H9 (cell line): ENCODE measurements around the gene ZNF425. TPM values are rescaled to one million over a fixed set of nuclear protein-coding genes. Genes with fewer than 3 reads are reported as not detected.

Experiments used
- DNase-seq: peaks from one replicate; pipeline ENCODE4 v3.0.0-alpha.2; 2017
- H2AFZ ChIP-seq: one replicate; pipeline ENCODE4 v1.6.1; 2013; ENCODE audit warnings: mild to moderate bottlenecking, low read length, control low read depth, moderate library complexity
- H2AK5ac ChIP-seq: 2 replicates; pipeline ENCODE4 v1.6.1; 2013; ENCODE audit warnings: low read length, control low read depth, mixed read lengths; ENCODE audit not compliant: insufficient read length
- H2BK120ac ChIP-seq: one replicate; pipeline ENCODE4 v1.6.1; 2013; ENCODE audit warnings: low read depth, mild to moderate bottlenecking, low read length, control low read depth, inconsistent platforms; ENCODE audit not compliant: poor library complexity, severe bottlenecking
- H2BK12ac ChIP-seq: 2 replicates; pipeline ENCODE4 v1.6.1; 2013; ENCODE audit warnings: low read length, control low read depth, mixed read lengths, low read depth; ENCODE audit not compliant: insufficient read length
- H2BK15ac ChIP-seq: 2 replicates; pipeline ENCODE4 v1.6.1; 2013; ENCODE audit warnings: low read depth, low read length, control low read depth
- H2BK20ac ChIP-seq: one replicate; pipeline ENCODE4 v1.6.1; 2013; ENCODE audit warnings: low read depth, mild to moderate bottlenecking, low read length, control low read depth, inconsistent platforms; ENCODE audit not compliant: poor library complexity, severe bottlenecking
- H2BK5ac ChIP-seq: 2 replicates; pipeline ENCODE4 v1.6.1; 2013; ENCODE audit warnings: low read length, control low read depth, mixed read lengths; ENCODE audit not compliant: insufficient read length
- H3K14ac ChIP-seq: 2 replicates; pipeline ENCODE4 v1.6.1; 2013; ENCODE audit warnings: low read length, control low read depth; ENCODE audit not compliant: insufficient read depth
- H3K18ac ChIP-seq: 2 replicates; pipeline ENCODE4 v1.6.1; 2013; ENCODE audit warnings: low read depth, mild to moderate bottlenecking, mixed read lengths, low read length, control low read depth; ENCODE audit not compliant: insufficient read length
- H3K23ac ChIP-seq: 2 replicates; pipeline ENCODE4 v1.6.1; 2013; ENCODE audit warnings: low read length, control low read depth, mixed read lengths, low read depth; ENCODE audit not compliant: insufficient read length
- H3K23me2 ChIP-seq: 2 replicates; pipeline ENCODE4 v1.6.1; 2013; ENCODE audit warnings: low read depth, mild to moderate bottlenecking, mixed read lengths, low read length, control low read depth; ENCODE audit not compliant: insufficient read length, poor library complexity, severe bottlenecking
- H3K27ac ChIP-seq: 2 replicates; pipeline ENCODE4 v1.5.1; 2013; ENCODE audit warnings: low read length, control low read depth, mixed read lengths, low read depth; ENCODE audit not compliant: insufficient read length
- H3K27me3 ChIP-seq: 2 replicates; pipeline ENCODE4 v1.6.1; 2013; ENCODE audit warnings: low read length, control low read depth, inconsistent platforms; ENCODE audit not compliant: insufficient read depth
- H3K4ac ChIP-seq: 2 replicates; pipeline ENCODE4 v1.6.1; 2013; ENCODE audit warnings: low read depth, mild to moderate bottlenecking, control low read depth, inconsistent platforms, low read length, moderate library complexity
- H3K4me1 ChIP-seq: 2 replicates; pipeline ENCODE4 v1.6.1; 2013; ENCODE audit warnings: low read length, control low read depth, inconsistent platforms; ENCODE audit not compliant: insufficient read depth
- H3K4me2 ChIP-seq: 2 replicates; pipeline ENCODE4 v1.6.1; 2013; ENCODE audit warnings: low read length, control low read depth, mixed read lengths; ENCODE audit not compliant: insufficient read length, insufficient read depth
- H3K56ac ChIP-seq: 2 replicates; pipeline ENCODE4 v1.6.1; 2013; ENCODE audit warnings: low read depth, mild to moderate bottlenecking, mixed read lengths, low read length, control low read depth; ENCODE audit not compliant: insufficient read length
- H3K79me1 ChIP-seq: 2 replicates; pipeline ENCODE4 v1.6.1; 2013; ENCODE audit warnings: low read depth, mild to moderate bottlenecking, moderate library complexity, low read length, control low read depth, inconsistent platforms; ENCODE audit not compliant: insufficient read depth, poor library complexity, severe bottlenecking
- H3K79me2 ChIP-seq: 2 replicates; pipeline ENCODE4 v1.6.1; 2013; ENCODE audit warnings: low read length, control low read depth, inconsistent platforms; ENCODE audit not compliant: insufficient read depth
- H3K9ac ChIP-seq: 2 replicates; pipeline ENCODE4 v1.6.1; 2013; ENCODE audit warnings: low read length, control low read depth, mixed read lengths; ENCODE audit not compliant: insufficient read length; ENCODE audit errors: extremely low read depth
- H3K9me3 ChIP-seq: one replicate; pipeline ENCODE4 v1.6.1; 2013; ENCODE audit warnings: low read depth, low read length, inconsistent platforms; ENCODE audit not compliant: control insufficient read depth
- H3T11ph ChIP-seq: one replicate; pipeline ENCODE4 v1.6.1; 2013; ENCODE audit warnings: mild to moderate bottlenecking, low read length, control low read depth, inconsistent platforms
- H4K20me1 ChIP-seq: one replicate; pipeline ENCODE4 v1.6.1; 2013; ENCODE audit not compliant: control insufficient read depth, insufficient read length, insufficient read depth
- H4K5ac ChIP-seq: 2 replicates; pipeline ENCODE4 v1.6.1; 2013; ENCODE audit warnings: low read depth, mild to moderate bottlenecking, mixed read lengths, low read length, control low read depth; ENCODE audit not compliant: insufficient read length
- H4K8ac ChIP-seq: replicated peaks from 2 replicates; pipeline ENCODE4 v1.6.1; 2013; ENCODE audit warnings: low read length, control low read depth, mixed read lengths, low read depth; ENCODE audit not compliant: insufficient read length
- H4K91ac ChIP-seq: 2 replicates; pipeline ENCODE4 v1.6.1; 2013; ENCODE audit warnings: low read depth, mild to moderate bottlenecking, moderate library complexity, mixed read lengths, low read length, control low read depth; ENCODE audit not compliant: insufficient read length
- H3K27ac Mint-ChIP-seq, 3 experiments: 2 replicates in 2 of 3; 3 replicates in 1 of 3; pipeline ENCODE4 v1.8.0; 2020 to 2021; ENCODE audit warnings: mixed read lengths in 3 of 3, mild to moderate bottlenecking in 1 of 3, moderate library complexity in 1 of 3
- H3K27me3 Mint-ChIP-seq: 2 replicates; pipeline ENCODE4 v1.8.0; 2021; ENCODE audit warnings: low read depth, mild to moderate bottlenecking, moderate library complexity, mixed read lengths
- H3K36me3 Mint-ChIP-seq, 3 experiments: 2 replicates in 2 of 3; 3 replicates in 1 of 3; pipeline ENCODE4 v1.8.0; 2020 to 2021; ENCODE audit warnings: low read depth in 3 of 3, mixed read lengths in 3 of 3; ENCODE audit not compliant: insufficient read depth in 1 of 3
- H3K4me1 Mint-ChIP-seq, 2 experiments: 2 replicates each; pipeline ENCODE4 v1.8.0; 2020; ENCODE audit warnings: mixed read lengths in 2 of 2
- H3K4me3 Mint-ChIP-seq, 2 experiments: 2 replicates in 1 of 2; 3 replicates in 1 of 2; pipeline ENCODE4 v1.8.0; 2020 to 2021; ENCODE audit warnings: mild to moderate bottlenecking in 2 of 2, mixed read lengths in 2 of 2, moderate library complexity in 1 of 2
- H3K9me3 Mint-ChIP-seq, 2 experiments: 2 replicates in 1 of 2; 3 replicates in 1 of 2; pipeline ENCODE4 v1.8.0; 2020; ENCODE audit warnings: mild to moderate bottlenecking in 2 of 2, mixed read lengths in 2 of 2, moderate library complexity in 1 of 2
- CTCF ChIP-seq: fragments of 200-600 bp; sonication (generic); conservative IDR thresholded peaks from 3 replicates; pipeline ENCODE4 v1.8.0; 2021; ENCODE audit warnings: antibody characterized with exemption, mild to moderate bottlenecking
- total RNA-seq: library from RNA; stranded (reverse); gene quantifications from 2 replicates; pipeline ENCODE4 v1.2.1, GENCODE V29; 2021

The ZNF425 gene
- total RNA-seq, 1 experiment from 2014 or later, result 5.4 TPM

- Mint-ChIP-seq H3K27ac (no peak overlapping the region), H3K9me3 (no peaks in the 10 kb centered on the region), H3K4me1 (no peaks in the 10 kb centered on the region), H3K4me3 (no peak overlapping the region), H3K27me3 (no peaks in the 10 kb centered on the region), H3K36me3 (peaks cover 59 to 91% (median 60%) of the 10 kb centered on the region in 3 experiments; a peak in 6 of 7 replicates)
- Histone ChIP-seq H3K4me2 (no peak overlapping the region), H3K56ac (no peak overlapping the region), H2BK12ac (no peak overlapping the region), H2AFZ (no peak overlapping the region), H3T11ph (no peak overlapping the region), H4K5ac (no peak overlapping the region), H3K27me3 (no peaks in the 10 kb centered on the region), H2AK5ac (no peak overlapping the region), H4K20me1 (peaks cover 2% of the 10 kb centered on the region), H3K4ac (no peak overlapping the region), H3K4me1 (no peaks in the 10 kb centered on the region), H2BK5ac (no peak overlapping the region), H2BK120ac (no peak overlapping the region), H3K79me1 (peaks cover 2% of the 10 kb centered on the region), H2BK20ac (no peak overlapping the region), H3K14ac (no peak overlapping the region), H3K79me2 (no peaks in the 10 kb centered on the region), H3K18ac (no peak overlapping the region), H3K23me2 (no peaks in the 10 kb centered on the region), H2BK15ac (no peak overlapping the region), H3K27ac (no peak overlapping the region), H3K9ac (no peak overlapping the region), H3K23ac (no peak overlapping the region), H3K9me3 (no peaks in the 10 kb centered on the region), H4K8ac (no peak overlapping the region), H4K91ac (no peak overlapping the region)
- no peak for TF ChIP-seq CTCF
- no peak for DNase-seq
Measured at GRCh38 chr7:149166630-149167352, 40.7 kb upstream of the ZNF425 start.
